GM23338 (cell line): ENCODE measurements around the gene MRFAP1. TPM values are rescaled to one million over a fixed set of nuclear protein-coding genes. Genes with fewer than 3 reads are reported as not detected.

Experiments
- ATAC-seq: fragments of 200-7000 bp; cut with Tn5 transposase; 3 replicates; pipeline ENCODE4 v1.9.1; 2020
- DNase-seq: peaks from one replicate; pipeline ENCODE4 v3.0.0-alpha.2; 2015; ENCODE audit warnings: low spot score
- H2AFZ ChIP-seq: fragments of 200-600 bp; sonication (generic); 2 replicates; pipeline ENCODE4 v1.8.0; 2016; ENCODE audit warnings: antibody characterized with exemption, mild to moderate bottlenecking, moderate library complexity
- H3F3A ChIP-seq: fragments of 200-600 bp; sonication (generic); replicated peaks from 2 replicates; pipeline ENCODE4 v1.8.0; 2017; ENCODE audit warnings: antibody characterized with exemption, mixed run types, low read depth
- H3K27ac ChIP-seq: fragments of 200-600 bp; sonication (generic); 2 replicates; pipeline ENCODE4 v1.6.1; 2016; ENCODE audit warnings: low read depth
- H3K27me3 ChIP-seq: fragments of 200-600 bp; sonication (generic); 2 replicates; pipeline ENCODE4 v1.8.0; 2016; ENCODE audit warnings: mild to moderate bottlenecking, mixed run types, moderate library complexity; ENCODE audit not compliant: insufficient read depth
- H3K36me3 ChIP-seq: fragments of 200-600 bp; sonication (generic); 2 replicates; pipeline ENCODE4 v1.8.0; 2016; ENCODE audit warnings: mild to moderate bottlenecking; ENCODE audit not compliant: insufficient read depth
- H3K4me1 ChIP-seq: fragments of 200-600 bp; sonication (generic); 2 replicates; pipeline ENCODE4 v1.8.0; 2016; ENCODE audit warnings: mild to moderate bottlenecking, moderate library complexity; ENCODE audit not compliant: insufficient read depth
- H3K4me2 ChIP-seq: fragments of 200-600 bp; sonication (generic); 2 replicates; pipeline ENCODE4 v1.7.1; 2017; ENCODE audit warnings: mixed run types
- H3K4me3 ChIP-seq: fragments of 200-600 bp; sonication (generic); 2 replicates; pipeline ENCODE4 v1.6.1; 2016; ENCODE audit warnings: mixed run types
- H3K79me2 ChIP-seq: fragments of 200-600 bp; sonication (generic); replicated peaks from 2 replicates; pipeline ENCODE4 v1.8.0; 2017; ENCODE audit warnings: mild to moderate bottlenecking; ENCODE audit not compliant: insufficient read depth
- H3K9me2 ChIP-seq: fragments of 200-600 bp; sonication (generic); 2 replicates; pipeline ENCODE4 v1.8.0; 2017; ENCODE audit not compliant: insufficient read depth
- H4K20me1 ChIP-seq: fragments of 200-600 bp; sonication (generic); replicated peaks from 2 replicates; pipeline ENCODE4 v1.8.0; 2017; ENCODE audit warnings: mild to moderate bottlenecking; ENCODE audit not compliant: insufficient read depth
- H3K27ac Mint-ChIP-seq: 2 replicates; pipeline ENCODE4 v1.8.0; 2020; ENCODE audit warnings: inconsistent platforms, mild to moderate bottlenecking, moderate library complexity, mixed read lengths
- H3K27me3 Mint-ChIP-seq: 3 replicates; pipeline ENCODE4 v1.8.0; 2022; ENCODE audit warnings: low read depth, mild to moderate bottlenecking, moderate library complexity, mixed read lengths, inconsistent platforms; ENCODE audit not compliant: insufficient read depth, poor library complexity
- H3K36me3 Mint-ChIP-seq: 3 replicates; pipeline ENCODE4 v1.8.0; 2021; ENCODE audit warnings: low read depth, mild to moderate bottlenecking, inconsistent platforms, moderate library complexity, mixed read lengths
- H3K4me1 Mint-ChIP-seq: 3 replicates; pipeline ENCODE4 v1.8.0; 2020; ENCODE audit warnings: mild to moderate bottlenecking, inconsistent platforms, mixed read lengths
- H3K4me3 Mint-ChIP-seq: 3 replicates; pipeline ENCODE4 v1.8.0; 2021; ENCODE audit warnings: moderate library complexity, mild to moderate bottlenecking, inconsistent platforms, mixed read lengths
- H3K9me3 Mint-ChIP-seq: 3 replicates; pipeline ENCODE4 v1.8.0; 2020; ENCODE audit warnings: moderate library complexity, mild to moderate bottlenecking, inconsistent platforms, mixed read lengths
- CREB1 ChIP-seq: fragments of 250-450 bp; sonication (Bioruptor Pico); IDR thresholded peaks from 2 replicates; pipeline ENCODE4 v1.5.0; 2020; ENCODE audit warnings: low read depth, mild to moderate bottlenecking, moderate library complexity
- CTCF ChIP-seq, 2 experiments: fragments of 200-600 bp in 1 of 2; sonication (generic) in 1 of 2; conservative IDR thresholded peaks; 2 replicates each; pipeline versions ENCODE4 v1.5.1 to v1.6.1; 2016 to 2017; ENCODE audit warnings: antibody characterized with exemption in 2 of 2, low read depth in 2 of 2, mild to moderate bottlenecking in 2 of 2, moderate library complexity in 1 of 2
- ETS1 ChIP-seq: IDR thresholded peaks from 2 replicates; pipeline ENCODE4 v1.6.1; 2016; ENCODE audit warnings: antibody characterized with exemption
- EZH2phosphoT487 ChIP-seq: fragments of 200-600 bp; sonication (generic); IDR thresholded peaks from one replicate; pipeline ENCODE4 v1.8.1; 2018; ENCODE audit warnings: antibody characterized with exemption; ENCODE audit not compliant: unreplicated experiment
- JUNB ChIP-seq: IDR thresholded peaks from one replicate; pipeline ENCODE4 v1.6.1; 2016; ENCODE audit warnings: antibody characterized with exemption; ENCODE audit not compliant: unreplicated experiment
- NANOG ChIP-seq: IDR thresholded peaks from 2 replicates; pipeline ENCODE4 v1.6.1; 2016; ENCODE audit warnings: antibody characterized with exemption, borderline replicate concordance
- POLR2AphosphoS5 ChIP-seq: IDR thresholded peaks from 2 replicates; pipeline ENCODE4 v1.6.1; 2016; ENCODE audit warnings: antibody characterized with exemption, low read depth
- REST ChIP-seq: IDR thresholded peaks from one replicate; pipeline ENCODE4 v1.6.1; 2018; ENCODE audit warnings: antibody characterized with exemption; ENCODE audit not compliant: unreplicated experiment
- STAT1 ChIP-seq: IDR thresholded peaks from one replicate; pipeline ENCODE4 v1.6.1; 2016; ENCODE audit warnings: antibody characterized with exemption; ENCODE audit not compliant: unreplicated experiment
- ZNF114 ChIP-seq: fragments of 250-450 bp; sonication (Bioruptor Pico); IDR thresholded peaks from 2 replicates; pipeline ENCODE4 v1.5.0; 2020; ENCODE audit warnings: mild to moderate bottlenecking, moderate library complexity
- ZNF462 ChIP-seq: fragments of 250-450 bp; sonication (Bioruptor Pico); IDR thresholded peaks from 2 replicates; pipeline ENCODE4 v1.5.0; 2020; ENCODE audit warnings: mild to moderate bottlenecking, moderate library complexity
- polyA plus RNA-seq: library from polyadenylated mRNA; unstranded; fragments of >200 nt; fragmentation: Nextera tagmentation; extraction: Ambion mirVana; gene quantifications from 2 replicates; pipeline ENCODE4 v1.2.1, GENCODE V29; 2016
- total RNA-seq: library from RNA; depleted of rRNA; stranded (reverse); fragments of >200 nt; shearing (Covaris generic); gene quantifications from 2 replicates; pipeline ENCODE4 v1.2.3, GENCODE V29; 2014

MRFAP1 gene
- total and polyA plus RNA-seq, 2 experiments from 2014 or later: 154 to 288 TPM

- no peak for TF ChIP-seq REST
These were observed 18.2 kb downstream of the MRFAP1 start (continued) for GRCh38 chr4:6658597-6659075.

GRCh38 chr4:6659897-6660296 lies 19.4 kb downstream of the MRFAP1 start:
- ATAC-seq: no peak
- H3K27ac Mint-ChIP-seq: no peak overlapping the region
- Histone ChIP-seq H3K9me2 (no peaks in the 10 kb centered on the region), H3K4me2 (no peak overlapping the region), H3K4me3 (no peak overlapping the region), H3K36me3 (no peaks in the 10 kb centered on the region), H4K20me1 (no peaks in the 10 kb centered on the region), H3K27me3 (peaks cover 62% of the 10 kb centered on the region), H3K4me1 (peaks cover 13% of the 10 kb centered on the region), H2AFZ (no peak overlapping the region), H3K27ac (no peak overlapping the region), H3F3A (no peaks in the 10 kb centered on the region; the same call in 1 of the 2 replicates), H3K79me2 (no peaks in the 10 kb centered on the region)
- peaks cover 39% of the 10 kb centered on the region for H3K27me3 Mint-ChIP-seq
- no peak for DNase-seq
- no peaks in the 10 kb centered on the region for H3K36me3 Mint-ChIP-seq
- peaks cover 4% of the 10 kb centered on the region; the same call in 2 of the 3 replicates for H3K4me1 Mint-ChIP-seq
- no peak overlapping the region for H3K4me3 Mint-ChIP-seq
- no peaks in the 10 kb centered on the region for H3K9me3 Mint-ChIP-seq
- no peak for TF ChIP-seq CTCF (conservative IDR thresholded peaks at IDR 0.05; ENCODE audit: low read depth in 2 of 2)
- no peak for TF ChIP-seq ZNF462
- no peak for TF ChIP-seq STAT1
- TF ChIP-seq ZNF114 (CRISPR knock-in tag): no peak
- no peak for TF ChIP-seq JUNB
- TF ChIP-seq POLR2AphosphoS5: no peak
- no peak for TF ChIP-seq ETS1
- TF ChIP-seq CREB1: no peak
- no peak for TF ChIP-seq EZH2phosphoT487
- TF ChIP-seq NANOG: no peak
